Prostate gland (tissue), 2 donors: Measurements from ENCODE around the gene LAMP2.

ENCODE experiments used
- CTCF ChIP-seq, 4 experiments: fragments of 200-600 bp in 2 of 4; fragments of 450-650 bp in 2 of 4; sonication (generic) in 2 of 4; IDR thresholded peaks; 1 replicate in 3 of 4; 2 replicates in 1 of 4; pipeline ENCODE4 v1.5.1; 2016 to 2019; ENCODE audit warnings: antibody characterized with exemption in 4 of 4, mild to moderate bottlenecking in 2 of 4, moderate library complexity in 2 of 4
- POLR2A ChIP-seq: fragments of 450-650 bp; IDR thresholded peaks from one replicate; pipeline ENCODE4 v1.6.1; 2016; ENCODE audit warnings: antibody characterized with exemption, mild to moderate bottlenecking

GRCh38 chrX:120379937-120380681, 89.0 kb downstream of the LAMP2 start:
- TF ChIP-seq POLR2A (no peak), CTCF (IDR thresholded peaks at IDR 0.05) (no peak)
